Muscle layer of duodenum (tissue), 2 donors: ENCODE measurements around the gene ACOX2.

Source experiments
- H3K27ac ChIP-seq: one replicate; pipeline ENCODE4 v1.7.0; 2013; ENCODE audit warnings: mild to moderate bottlenecking, low read length
- H3K27me3 ChIP-seq: one replicate; pipeline ENCODE4 v1.7.0; 2013; ENCODE audit warnings: low read depth, mild to moderate bottlenecking, control low read depth, low read length
- H3K36me3 ChIP-seq, 2 donors: one replicate each; pipeline ENCODE4 v1.7.0; 2013; ENCODE audit warnings: low read length in 2 of 2, control low read depth in 1 of 2, mild to moderate bottlenecking in 1 of 2; ENCODE audit not compliant: insufficient read depth in 2 of 2, control insufficient read depth in 1 of 2
- H3K4me1 ChIP-seq, 2 donors: one replicate each; pipeline ENCODE4 v1.7.0; 2013; ENCODE audit warnings: low read length in 2 of 2, mild to moderate bottlenecking in 2 of 2, control low read depth in 1 of 2, moderate library complexity in 1 of 2; ENCODE audit not compliant: insufficient read depth in 2 of 2, control insufficient read depth in 1 of 2
- H3K4me3 ChIP-seq, 2 donors: one replicate each; pipeline ENCODE4 v1.7.0; 2013; ENCODE audit warnings: low read length in 2 of 2, low read depth in 1 of 2, mild to moderate bottlenecking in 1 of 2
- H3K9me3 ChIP-seq, 2 donors: one replicate each; pipeline ENCODE4 v1.7.0; 2013; ENCODE audit warnings: low read length in 2 of 2, control low read depth in 1 of 2, mild to moderate bottlenecking in 1 of 2; ENCODE audit not compliant: control insufficient read depth in 1 of 2
- donor health status: healthy.

The ACOX2 gene

GRCh38 chr3:58480309-58480708 lies 56.7 kb downstream of the ACOX2 start:
- no peaks in the 10 kb centered on the region for H3K36me3 ChIP-seq
- H3K27me3 ChIP-seq, result no peaks in the 10 kb centered on the region
- no peak overlapping the region for H3K27ac ChIP-seq
- no peaks in the 10 kb centered on the region for H3K9me3 ChIP-seq
- H3K4me3 ChIP-seq, result no peak overlapping the region
- peaks cover 0 to 3% of the 10 kb centered on the region in 2 donors for H3K4me1 ChIP-seq

- no peaks in the 10 kb centered on the region for H3K9me3 ChIP-seq
- no peak overlapping the region for H3K4me3 ChIP-seq
- no peaks in the 10 kb centered on the region for H3K27me3 ChIP-seq
- H3K36me3 ChIP-seq, result no peaks in the 10 kb centered on the region
- peaks cover 0 to 3% of the 10 kb centered on the region in 2 donors for H3K4me1 ChIP-seq
- no peak overlapping the region for H3K27ac ChIP-seq
Observed at GRCh38 chr3:58478781-58479180, 58.2 kb downstream of the ACOX2 start.

DNA sequence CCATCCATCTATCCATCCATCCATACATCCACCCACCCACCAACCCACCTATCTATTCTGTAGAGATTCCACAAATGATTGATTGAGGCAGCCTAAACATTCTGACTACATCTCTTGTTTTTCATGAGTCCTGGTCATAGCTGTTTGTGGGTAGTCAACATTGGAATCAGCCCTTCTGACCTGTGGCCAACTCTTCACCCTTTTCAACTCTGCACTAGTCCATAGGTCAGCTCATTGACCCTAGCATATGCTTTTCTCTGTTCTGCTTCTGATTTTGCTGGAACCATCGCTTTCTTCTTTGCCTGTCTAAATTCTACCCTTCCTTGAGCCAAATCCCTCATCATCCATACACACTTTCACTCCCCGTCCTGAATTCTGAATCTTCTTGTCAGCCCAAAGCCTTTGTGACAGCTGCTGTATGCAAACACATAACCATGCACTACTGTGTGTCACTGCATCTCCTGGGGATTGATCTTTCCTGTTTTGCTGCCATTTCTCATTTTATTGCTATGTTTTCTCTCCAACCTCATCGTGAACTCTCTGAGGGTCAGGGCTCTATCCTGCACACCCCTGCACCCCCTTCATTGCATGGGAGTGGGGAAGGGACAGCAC lies 61.9 kb downstream of the ACOX2 start:
- H3K4me1 ChIP-seq, result peaks cover 0 to 9% of the 10 kb centered on the region in 2 donors
- no peaks in the 10 kb centered on the region for H3K36me3 ChIP-seq
- no peaks in the 10 kb centered on the region for H3K27me3 ChIP-seq
- H3K4me3 ChIP-seq, result no peak overlapping the region
- no peak overlapping the region for H3K27ac ChIP-seq
- H3K9me3 ChIP-seq, result no peaks in the 10 kb centered on the region

GRCh38 chr3:58474348-58474911 lies 62.6 kb downstream of the ACOX2 start:
- Histone ChIP-seq H3K9me3 (no peaks in the 10 kb centered on the region), H3K4me1 (peaks cover 0 to 9% of the 10 kb centered on the region in 2 donors), H3K36me3 (no peaks in the 10 kb centered on the region), H3K27ac (no peak overlapping the region), H3K27me3 (no peaks in the 10 kb centered on the region), H3K4me3 (no peak overlapping the region)

GRCh38 chr3:58473275-58473674 lies 63.7 kb downstream of the ACOX2 start:
- Histone ChIP-seq H3K27ac (no peak overlapping the region), H3K36me3 (no peaks in the 10 kb centered on the region), H3K27me3 (no peaks in the 10 kb centered on the region), H3K9me3 (no peaks in the 10 kb centered on the region), H3K4me1 (peaks cover 0 to 9% of the 10 kb centered on the region in 2 donors), H3K4me3 (no peak overlapping the region)

DNA sequence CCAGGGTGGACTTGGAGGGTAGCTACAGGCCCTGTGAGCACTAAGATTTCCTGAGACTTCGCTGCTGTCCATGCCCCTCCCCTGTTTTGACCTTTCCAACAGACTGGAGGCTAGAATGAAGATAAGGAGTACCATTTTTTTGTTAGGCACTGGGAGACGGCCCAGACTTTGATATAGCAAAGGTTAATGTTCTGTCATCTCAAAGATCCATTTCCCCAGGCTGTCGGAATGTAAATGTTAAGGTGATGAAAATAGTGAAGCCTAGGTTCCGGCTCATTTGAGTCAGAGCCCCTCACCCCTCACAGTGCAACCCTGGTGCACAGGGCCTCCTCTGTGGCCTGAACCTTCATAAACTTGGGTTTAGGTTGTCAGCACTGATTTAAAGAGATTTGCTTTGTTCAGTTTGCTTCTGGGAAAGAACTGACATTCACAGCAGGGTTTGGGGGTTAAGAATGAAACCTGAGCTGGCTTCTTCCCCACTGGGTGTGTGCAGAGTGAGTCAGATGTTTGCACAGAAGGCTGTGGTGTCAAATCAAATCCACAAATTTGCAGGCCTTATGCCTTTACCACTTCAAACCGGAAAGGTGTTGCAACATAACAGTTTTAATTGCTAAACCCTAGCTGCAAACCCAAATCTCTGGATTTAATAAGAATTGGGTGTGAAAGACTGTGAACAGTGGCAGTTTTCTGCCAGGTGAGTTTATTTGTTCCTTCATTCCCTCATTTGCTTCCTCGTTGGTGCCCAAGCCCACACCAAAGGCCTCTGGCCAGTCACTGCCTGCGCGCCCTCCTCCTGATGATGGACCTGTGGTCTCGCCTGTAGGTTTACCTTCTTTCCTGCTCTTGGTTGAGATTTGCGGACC lies 65.7 kb downstream of the ACOX2 start:
- Histone ChIP-seq H3K4me3 (no peak overlapping the region), H3K27ac (peak overlapping the region; percentile 29), H3K4me1 (peaks cover 0 to 9% of the 10 kb centered on the region in 2 donors), H3K36me3 (no peaks in the 10 kb centered on the region), H3K9me3 (no peaks in the 10 kb centered on the region), H3K27me3 (no peaks in the 10 kb centered on the region)

- Histone ChIP-seq H3K9me3 (no peaks in the 10 kb centered on the region), H3K4me1 (peaks cover 0 to 9% of the 10 kb centered on the region in 2 donors), H3K4me3 (no peak overlapping the region), H3K27ac (no peak overlapping the region), H3K27me3 (no peaks in the 10 kb centered on the region), H3K36me3 (no peaks in the 10 kb centered on the region)
Observed at GRCh38 chr3:58470363-58471024, 66.5 kb downstream of the ACOX2 start.

- H3K4me1 ChIP-seq, result peaks cover 0 to 9% of the 10 kb centered on the region in 2 donors
- no peaks in the 10 kb centered on the region for H3K27me3 ChIP-seq
- no peak overlapping the region for H3K4me3 ChIP-seq
- no peaks in the 10 kb centered on the region for H3K36me3 ChIP-seq
- no peak overlapping the region for H3K27ac ChIP-seq
- H3K9me3 ChIP-seq, result no peaks in the 10 kb centered on the region
Observed at GRCh38 chr3:58469096-58469495, 67.9 kb downstream of the ACOX2 start.

DNA sequence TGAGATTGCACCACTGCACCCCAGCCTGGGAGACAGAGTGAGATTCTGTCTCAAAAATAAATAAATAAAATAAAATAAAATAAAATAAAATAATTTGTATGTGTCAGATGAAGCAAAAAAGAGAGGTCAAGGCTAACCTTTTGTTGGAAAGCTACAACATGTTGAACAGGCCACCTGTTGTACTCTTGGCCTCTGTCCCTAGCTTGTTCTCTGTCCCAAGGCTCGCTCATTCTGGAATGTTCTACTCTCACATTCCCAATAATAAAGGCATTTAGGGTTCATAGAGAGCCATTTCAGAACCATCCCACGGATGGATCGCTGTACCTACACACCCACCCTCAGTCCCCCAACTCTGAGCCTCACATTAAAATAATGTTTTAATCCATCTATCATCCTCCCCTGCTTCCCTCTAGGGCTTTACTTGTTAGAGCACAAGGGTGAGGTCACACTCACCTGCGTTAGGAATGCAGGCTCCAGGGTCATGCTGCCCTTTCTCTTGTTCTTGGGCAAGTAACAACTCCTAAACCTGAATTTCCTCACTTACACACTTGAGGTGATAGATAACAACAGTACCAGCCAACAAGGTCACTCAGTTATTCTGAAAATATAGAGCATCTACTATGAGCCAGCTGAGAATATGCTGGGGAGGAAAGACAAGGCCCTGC lies 70.0 kb downstream of the ACOX2 start:
- H3K4me3 ChIP-seq, result no peak overlapping the region
- no peaks in the 10 kb centered on the region for H3K27me3 ChIP-seq
- H3K9me3 ChIP-seq, result no peaks in the 10 kb centered on the region
- peaks cover 8 to 13% of the 10 kb centered on the region in 2 donors for H3K4me1 ChIP-seq
- no peak overlapping the region for H3K27ac ChIP-seq
- no peaks in the 10 kb centered on the region for H3K36me3 ChIP-seq

- H3K4me1 ChIP-seq, result peaks cover 4 to 8% of the 10 kb centered on the region in 2 donors
- no peaks in the 10 kb centered on the region for H3K27me3 ChIP-seq
- H3K36me3 ChIP-seq, result no peaks in the 10 kb centered on the region
- no peaks in the 10 kb centered on the region for H3K9me3 ChIP-seq
- no peak overlapping the region for H3K27ac ChIP-seq
- no peak overlapping the region for H3K4me3 ChIP-seq
Observed at GRCh38 chr3:58464866-58465265, 72.1 kb downstream of the ACOX2 start.

GRCh38 chr3:58463942-58464271 lies 73.1 kb downstream of the ACOX2 start:
- Histone ChIP-seq H3K4me3 (peak overlapping the region in 1 of 2 donors; percentile 25), H3K27ac (no peak overlapping the region), H3K4me1 (peaks cover 4 to 8% of the 10 kb centered on the region in 2 donors), H3K9me3 (no peaks in the 10 kb centered on the region), H3K27me3 (no peaks in the 10 kb centered on the region), H3K36me3 (no peaks in the 10 kb centered on the region)
